ENCODE data around the gene MEPCE.
"Not testable (repeated sequence)": the region's sequence is repeated elsewhere in the genome, so short reads cannot be mapped to it uniquely, and the experiment has no call there.

The MEPCE gene

DNA sequence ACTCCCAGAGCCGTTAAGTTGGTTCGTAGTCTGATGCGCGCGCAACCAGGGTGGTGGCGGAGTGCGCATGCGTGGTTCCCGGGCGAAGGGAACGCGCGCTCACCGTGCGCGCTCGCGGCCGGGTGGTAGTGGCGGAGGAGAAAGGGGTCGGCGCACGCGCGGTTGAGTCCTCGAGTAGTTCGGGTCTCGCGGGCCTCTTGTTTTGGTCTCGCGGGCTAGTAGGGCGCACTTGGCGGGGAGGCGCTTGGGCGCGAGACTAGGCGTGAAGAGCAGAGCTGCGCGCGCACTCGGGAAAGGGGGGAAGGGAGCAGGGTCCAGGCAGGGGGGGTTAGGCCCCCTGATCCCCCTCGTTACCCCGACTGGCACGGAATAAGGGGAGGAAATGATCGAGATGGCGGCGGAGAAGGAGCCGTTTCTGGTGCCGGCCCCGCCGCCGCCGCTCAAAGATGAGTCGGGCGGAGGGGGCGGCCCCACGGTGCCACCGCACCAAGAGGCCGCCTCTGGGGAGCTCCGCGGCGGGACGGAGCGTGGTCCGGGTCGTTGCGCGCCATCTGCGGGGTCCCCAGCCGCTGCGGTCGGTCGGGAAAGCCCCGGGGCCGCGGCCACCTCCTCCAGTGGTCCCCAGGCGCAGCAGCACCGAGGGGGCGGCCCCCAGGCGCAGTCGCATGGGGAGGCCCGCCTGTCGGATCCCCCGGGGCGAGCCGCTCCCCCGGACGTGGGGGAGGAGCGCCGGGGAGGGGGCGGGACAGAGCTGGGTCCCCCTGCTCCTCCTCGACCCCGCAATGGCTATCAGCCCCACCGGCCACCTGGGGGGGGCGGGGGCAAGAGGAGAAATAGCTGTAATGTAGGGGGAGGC lies at the start of gene MEPCE:
Gene MEPCE, plus strand, starts transcription at position 195 of the 856 bp plus-strand sequence. Its CDS starts 188 bp downstream, at position 383.
- DNase-seq = peak; percentile 97

DNA sequence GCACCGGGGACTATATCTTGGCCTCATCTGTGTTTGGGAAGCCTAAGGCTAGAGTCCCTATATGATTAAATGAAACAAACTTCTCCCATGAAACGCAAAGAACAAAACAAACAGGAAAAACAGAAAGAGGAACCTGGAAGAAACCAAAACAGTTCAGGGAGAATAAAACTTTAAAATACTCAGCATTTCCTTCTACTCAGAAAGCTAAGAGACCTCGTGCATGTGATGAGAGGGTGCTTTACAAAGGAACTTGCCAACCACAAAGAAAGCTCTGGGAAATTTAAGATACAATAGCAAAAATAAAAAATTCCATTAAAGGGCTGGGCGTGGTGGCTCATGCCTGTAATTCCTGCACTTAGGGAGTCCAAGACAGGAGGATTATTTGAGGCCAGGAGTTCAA lies 49.4 kb upstream of the MEPCE start:
- no peak for DNase-seq

GRCh38 chr7:100381531-100382233 lies 47.9 kb upstream of the MEPCE start:
- DNase-seq = not testable (repeated sequence)

GRCh38 chr7:100382234-100382853 lies 47.3 kb upstream of the MEPCE start:
- not testable (repeated sequence) for DNase-seq

GRCh38 chr7:100384628-100385294 lies 44.9 kb upstream of the MEPCE start:
- DNase-seq = no peak

- no peak for DNase-seq
These were observed 42.7 kb upstream of the MEPCE start for GRCh38 chr7:100386940-100387339.

- no peak for DNase-seq
These were observed 41.9 kb upstream of the MEPCE start for GRCh38 chr7:100387695-100388094.

DNA sequence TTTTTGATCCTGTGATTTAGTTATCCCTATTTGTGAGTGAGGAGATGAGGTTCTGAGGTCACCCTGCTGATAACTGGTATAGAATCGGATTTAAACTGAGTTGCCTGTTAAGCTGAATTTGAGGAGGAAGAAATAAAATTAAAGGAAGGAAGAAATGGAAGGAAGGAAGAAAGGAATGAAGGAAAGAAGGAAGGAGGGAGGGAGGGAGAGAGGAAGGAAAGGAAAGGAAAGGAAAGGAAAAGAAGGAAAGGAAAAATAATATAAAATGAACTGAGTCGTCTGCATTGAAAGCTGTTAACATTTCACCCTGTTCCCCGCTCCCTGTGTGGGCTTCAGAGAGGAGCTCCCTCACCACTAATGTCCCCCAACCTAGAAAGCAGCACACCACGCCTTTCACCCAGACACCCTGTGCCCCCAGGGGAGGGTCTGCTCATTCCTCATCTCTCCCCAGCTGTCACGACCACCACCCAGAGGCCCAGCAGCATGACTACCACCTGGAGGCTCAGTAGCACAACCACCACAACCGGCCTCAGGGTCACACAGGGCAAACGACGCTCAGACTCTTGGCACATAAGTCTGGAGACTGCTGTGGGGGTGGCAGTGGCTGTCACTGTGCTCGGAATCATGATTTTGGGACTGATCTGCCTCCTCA lies 40.1 kb upstream of the MEPCE start:
- DNase-seq = no peak

- DNase-seq = no peak
These were observed 39.2 kb upstream of the MEPCE start for GRCh38 chr7:100390286-100391009.

- DNase-seq = no peak
These were observed 36.3 kb upstream of the MEPCE start for GRCh38 chr7:100393233-100393905.

- DNase-seq = no peak
These were observed 35.6 kb upstream of the MEPCE start for GRCh38 chr7:100394077-100394476.

DNA sequence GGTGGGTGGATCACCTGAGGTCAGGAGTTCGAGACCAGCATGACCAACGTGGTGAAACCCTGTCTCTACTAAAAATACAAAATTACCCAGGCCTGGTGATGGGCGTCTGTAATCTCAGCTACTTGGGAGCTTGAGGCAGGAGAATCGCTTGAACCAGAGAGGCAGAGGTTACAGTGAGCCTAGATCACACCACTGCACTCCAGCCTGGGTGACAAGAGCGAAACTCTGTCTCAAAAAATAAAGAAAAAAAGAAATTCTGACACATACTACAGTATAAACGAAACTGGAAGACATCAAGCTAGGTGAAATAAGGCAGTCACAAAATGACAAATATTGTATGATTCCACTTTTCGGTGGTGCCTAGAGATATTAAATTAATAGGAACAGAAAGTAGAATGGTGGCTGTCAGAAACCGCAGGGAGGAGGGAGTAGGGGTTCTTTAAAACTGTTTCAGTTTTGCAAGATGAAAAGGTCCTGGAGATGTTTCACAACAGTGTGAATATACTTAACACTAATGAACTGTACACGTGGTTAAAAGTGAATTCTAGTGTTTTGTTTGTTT lies 33.1 kb upstream of the MEPCE start:
- no peak for DNase-seq

- no peak for DNase-seq
These were observed 32.1 kb upstream of the MEPCE start for GRCh38 chr7:100397315-100398081.

DNA sequence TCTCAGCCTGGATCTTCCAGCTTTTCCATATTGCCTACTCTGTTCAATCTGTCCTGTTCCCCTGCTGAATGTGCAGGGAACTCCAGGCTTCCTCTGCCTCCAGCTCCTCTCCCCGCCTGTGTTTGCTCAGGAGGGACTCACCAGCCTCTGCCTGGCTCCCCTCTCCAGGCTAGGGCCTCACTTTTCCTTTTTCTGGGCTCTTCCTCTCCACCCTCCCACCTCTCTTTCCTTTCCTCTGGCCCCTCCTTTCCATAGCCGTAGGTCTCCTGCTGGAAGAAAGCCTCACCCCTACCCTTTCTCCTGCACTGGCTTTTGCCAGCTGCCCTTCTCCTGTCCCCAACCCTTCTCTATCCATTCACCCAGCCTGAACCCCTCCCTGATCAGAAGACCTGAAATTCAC lies 31.4 kb upstream of the MEPCE start:
- DNase-seq = no peak

DNA sequence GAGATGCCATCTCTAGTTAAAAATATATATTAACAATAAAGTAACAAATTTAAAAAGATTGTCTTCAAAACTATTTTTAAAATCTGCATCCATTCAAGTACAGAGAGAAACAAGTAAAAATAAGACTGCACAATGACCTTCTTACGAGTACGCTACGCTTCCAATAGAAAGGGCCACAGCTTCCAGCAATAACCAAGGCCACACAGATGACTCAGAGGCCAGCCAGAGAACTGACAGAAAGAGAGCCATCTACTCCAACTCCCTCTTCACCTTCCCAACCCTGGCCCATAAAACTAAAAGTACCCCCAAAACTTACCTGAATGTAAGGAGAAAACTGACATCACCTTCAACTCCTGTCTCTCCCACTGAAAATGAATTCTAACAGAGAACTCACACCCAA lies 29.6 kb upstream of the MEPCE start:
- no peak for DNase-seq

DNA sequence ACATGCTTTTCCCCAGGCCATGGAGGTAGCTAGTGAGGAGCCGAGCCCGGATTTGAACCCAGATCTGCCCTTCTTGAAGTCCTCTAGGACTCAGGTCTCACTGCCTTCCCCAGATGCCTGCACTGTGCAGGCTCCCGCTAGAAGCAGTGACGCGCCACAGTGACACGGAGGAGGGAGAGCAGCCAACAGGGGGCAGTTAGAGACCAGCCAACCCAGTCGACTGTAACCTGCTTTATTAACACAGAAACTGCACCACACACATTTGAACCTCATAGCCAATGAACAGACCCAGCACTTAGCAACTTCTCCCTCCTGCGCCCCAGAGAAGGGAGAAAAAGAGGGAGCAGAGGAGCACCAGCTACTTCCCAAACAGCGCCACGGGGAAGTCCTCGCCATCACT lies 29.0 kb upstream of the MEPCE start:
- DNase-seq = no peak

DNA sequence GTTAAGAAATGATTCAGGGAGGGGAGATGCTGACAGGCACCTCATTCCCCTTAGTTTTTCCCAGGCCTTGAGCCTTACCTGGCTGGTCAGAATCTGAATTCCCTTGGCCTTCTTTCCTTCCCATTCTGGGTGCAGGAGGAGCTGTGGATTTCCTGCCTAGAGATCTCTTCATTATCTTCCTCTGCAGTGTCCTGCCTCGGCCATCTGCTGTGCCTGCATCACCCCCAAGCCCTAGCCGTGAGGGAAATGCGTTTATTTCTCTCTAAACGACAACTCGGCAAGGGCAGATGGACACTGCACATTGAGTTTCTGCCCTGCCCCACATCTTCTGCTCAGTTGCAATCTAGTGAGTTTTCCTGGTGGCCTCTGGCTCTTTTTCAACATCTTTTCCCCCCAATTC lies 27.8 kb upstream of the MEPCE start:
- no peak for DNase-seq

GRCh38 chr7:100402241-100402640 lies 27.4 kb upstream of the MEPCE start:
- DNase-seq = no peak

DNA sequence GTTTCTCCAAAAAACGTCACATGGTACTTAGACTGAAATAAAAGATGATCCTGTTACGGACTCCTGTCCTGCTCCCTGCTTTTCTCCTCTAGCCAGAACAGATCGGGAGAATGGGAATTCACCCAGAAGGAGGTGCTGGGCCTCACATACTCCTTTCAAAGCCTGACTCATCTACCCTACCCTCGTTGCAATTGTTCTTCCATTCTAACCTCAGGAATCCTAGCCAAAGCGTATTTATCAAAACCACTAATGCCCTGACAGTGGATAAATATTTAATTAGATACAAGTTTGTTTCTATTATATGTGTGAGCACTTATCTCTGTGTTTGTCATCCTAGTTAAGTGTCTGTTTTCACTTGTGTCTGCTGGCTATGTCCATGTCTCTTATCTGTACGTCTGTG lies 22.9 kb upstream of the MEPCE start:
- no peak for DNase-seq
